Right atrium auricular region (tissue), 2 donors: ENCODE measurements around the gene HS6ST3. TPM values are rescaled to one million over a fixed set of nuclear protein-coding genes. Genes with fewer than 3 reads are reported as not detected.

Source experiments
- DNase-seq: peaks from one replicate; pipeline ENCODE4 v3.0.0-alpha.2; 2019; ENCODE audit warnings: low spot score
- H3K27ac ChIP-seq, 2 donors: fragments of 200-600 bp; sonication (generic); 1 replicate in 1 of 2; 2 replicates in 1 of 2; pipeline ENCODE4 v1.5.1; 2016 to 2019
- H3K27me3 ChIP-seq, 2 donors: fragments of 200-600 bp; sonication (generic); one replicate each; pipeline versions ENCODE4 v1.5.1 to v1.6.0; 2017 to 2019
- H3K36me3 ChIP-seq: fragments of 200-600 bp; sonication (generic); one replicate; pipeline ENCODE4 v1.5.1; 2016
- H3K4me1 ChIP-seq, 2 donors: fragments of 200-600 bp; sonication (generic); one replicate each; pipeline versions ENCODE4 v1.5.1 to v1.6.0; 2017 to 2019
- H3K4me3 ChIP-seq, 2 donors: fragments of 200-600 bp; sonication (generic); 1 replicate in 1 of 2; 2 replicates in 1 of 2; pipeline ENCODE4 v1.5.1; 2017 to 2019; ENCODE audit warnings: mild to moderate bottlenecking in 1 of 2, moderate library complexity in 1 of 2
- H3K9me3 ChIP-seq, 2 donors: fragments of 200-600 bp; sonication (generic); one replicate each; pipeline ENCODE4 v1.5.1; 2019
- total RNA-seq, 2 donors: library from RNA; depleted of rRNA; stranded (reverse); fragments of >200 nt; gene quantifications; one replicate each; pipeline ENCODE4 v1.1.0, GENCODE V29; 2016
- TF ChIP-seq, protein P1 (sequence below), 2 donors: fragments of 200-600 bp; sonication (generic); IDR thresholded peaks; one replicate each; pipeline ENCODE4 v1.5.1; 2019; ENCODE audit warnings: antibody characterized with exemption in 2 of 2

The HS6ST3 gene
- total RNA-seq, 2 donors from 2014 or later = 0.59 to 3.1 TPM

DNA sequence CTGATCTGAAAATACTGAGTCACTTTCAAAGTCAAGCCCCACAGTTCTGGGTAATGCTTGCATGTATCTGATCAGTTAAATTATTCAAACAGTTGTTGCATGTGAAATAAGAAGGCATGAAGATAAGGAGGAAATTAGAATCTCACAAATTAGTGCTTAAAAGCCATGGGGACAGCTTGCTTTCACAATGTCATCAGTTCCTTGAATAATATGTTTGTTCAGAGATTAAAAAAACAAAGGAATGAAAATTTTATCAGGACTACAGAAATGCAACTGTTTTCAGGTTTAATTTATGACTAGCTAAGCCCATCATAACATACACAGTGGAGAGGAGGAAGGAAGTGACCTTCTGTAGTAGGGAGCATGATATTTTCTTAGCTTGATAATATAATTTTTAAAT, 754.3 kb downstream of the HS6ST3 start:
- no peaks in the 10 kb centered on the region for H3K36me3 ChIP-seq
- no peaks in the 10 kb centered on the region for H3K9me3 ChIP-seq
- H3K27me3 ChIP-seq = no peaks in the 10 kb centered on the region
- DNase-seq = no peak
- H3K4me3 ChIP-seq = no peak overlapping the region
- no peaks in the 10 kb centered on the region for H3K4me1 ChIP-seq
- TF ChIP-seq, protein P1, sequence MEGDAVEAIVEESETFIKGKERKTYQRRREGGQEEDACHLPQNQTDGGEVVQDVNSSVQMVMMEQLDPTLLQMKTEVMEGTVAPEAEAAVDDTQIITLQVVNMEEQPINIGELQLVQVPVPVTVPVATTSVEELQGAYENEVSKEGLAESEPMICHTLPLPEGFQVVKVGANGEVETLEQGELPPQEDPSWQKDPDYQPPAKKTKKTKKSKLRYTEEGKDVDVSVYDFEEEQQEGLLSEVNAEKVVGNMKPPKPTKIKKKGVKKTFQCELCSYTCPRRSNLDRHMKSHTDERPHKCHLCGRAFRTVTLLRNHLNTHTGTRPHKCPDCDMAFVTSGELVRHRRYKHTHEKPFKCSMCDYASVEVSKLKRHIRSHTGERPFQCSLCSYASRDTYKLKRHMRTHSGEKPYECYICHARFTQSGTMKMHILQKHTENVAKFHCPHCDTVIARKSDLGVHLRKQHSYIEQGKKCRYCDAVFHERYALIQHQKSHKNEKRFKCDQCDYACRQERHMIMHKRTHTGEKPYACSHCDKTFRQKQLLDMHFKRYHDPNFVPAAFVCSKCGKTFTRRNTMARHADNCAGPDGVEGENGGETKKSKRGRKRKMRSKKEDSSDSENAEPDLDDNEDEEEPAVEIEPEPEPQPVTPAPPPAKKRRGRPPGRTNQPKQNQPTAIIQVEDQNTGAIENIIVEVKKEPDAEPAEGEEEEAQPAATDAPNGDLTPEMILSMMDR (IDR thresholded peaks at IDR 0.05) = no peak
- no peak overlapping the region for H3K27ac ChIP-seq

DNA sequence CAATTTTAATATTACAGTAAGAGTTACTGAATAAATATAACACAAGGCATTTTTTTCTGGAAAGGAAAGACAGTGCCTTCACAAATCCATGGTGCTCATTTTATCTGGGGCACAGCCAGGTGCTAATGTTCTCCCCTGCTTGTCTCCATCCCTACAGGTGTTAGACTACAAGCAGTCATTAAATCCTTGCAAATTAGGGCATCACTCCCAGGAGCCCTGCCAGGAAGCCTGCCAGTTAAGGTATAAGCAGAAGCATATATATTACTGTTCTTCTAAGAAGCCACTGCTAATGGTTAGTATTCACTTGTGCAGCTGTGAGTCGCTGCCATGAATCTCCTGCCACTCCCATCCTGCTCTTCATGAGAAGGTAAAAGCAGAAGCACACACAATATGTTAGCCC, 754.7 kb downstream of the HS6ST3 start:
- Histone ChIP-seq H3K4me3 (no peak overlapping the region), H3K4me1 (no peaks in the 10 kb centered on the region), H3K27ac (no peak overlapping the region), H3K36me3 (no peaks in the 10 kb centered on the region), H3K27me3 (no peaks in the 10 kb centered on the region), H3K9me3 (no peaks in the 10 kb centered on the region)
- TF ChIP-seq, protein P1 (IDR thresholded peaks at IDR 0.05) = no peak
- no peak for DNase-seq

DNA sequence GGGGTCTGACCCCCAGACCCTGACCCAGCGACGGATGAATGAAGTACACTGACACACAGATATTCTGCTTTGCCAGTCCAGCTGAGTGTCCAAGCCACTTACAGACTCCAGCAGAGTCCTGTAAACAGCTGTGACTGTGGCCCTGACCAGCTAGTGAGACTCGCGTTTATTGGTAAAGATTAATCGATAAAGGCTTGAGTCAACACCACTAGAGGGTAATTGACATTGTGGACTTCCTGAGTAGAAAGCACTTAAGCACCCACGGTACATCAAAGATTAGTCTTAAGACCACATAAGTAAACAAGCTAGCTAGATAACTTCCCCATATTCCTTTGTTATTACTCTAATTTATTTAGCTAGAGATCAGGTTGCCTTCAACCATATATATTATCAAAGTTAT, 758.4 kb downstream of the HS6ST3 start:
- no peaks in the 10 kb centered on the region for H3K27me3 ChIP-seq
- H3K4me1 ChIP-seq = no peaks in the 10 kb centered on the region
- H3K27ac ChIP-seq = no peak overlapping the region
- DNase-seq = no peak
- no peak overlapping the region for H3K4me3 ChIP-seq
- no peaks in the 10 kb centered on the region for H3K36me3 ChIP-seq
- no peaks in the 10 kb centered on the region for H3K9me3 ChIP-seq
- TF ChIP-seq, protein P1 (IDR thresholded peaks at IDR 0.05) = no peak

DNA sequence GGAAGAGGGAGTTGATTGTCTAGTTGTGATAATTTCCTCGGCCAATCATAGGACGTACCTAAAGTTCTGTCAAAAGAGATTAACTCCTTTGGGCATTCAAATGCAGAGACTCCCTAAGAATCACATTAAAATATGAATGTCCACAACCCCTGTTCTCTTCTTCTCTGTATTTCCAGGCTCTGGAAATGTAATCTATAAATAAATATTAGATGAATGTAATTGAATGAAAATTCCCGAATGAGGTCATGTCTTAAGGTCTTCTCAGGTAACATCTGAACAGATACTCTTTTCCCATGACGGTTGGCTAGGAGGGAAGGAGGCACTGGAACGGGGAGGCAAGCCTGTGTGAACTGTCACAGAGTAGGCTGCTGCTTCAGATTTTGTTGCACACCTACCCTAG, 759.2 kb downstream of the HS6ST3 start:
- Histone ChIP-seq H3K4me3 (no peak overlapping the region), H3K4me1 (no peaks in the 10 kb centered on the region), H3K9me3 (no peaks in the 10 kb centered on the region), H3K27me3 (no peaks in the 10 kb centered on the region), H3K27ac (no peak overlapping the region), H3K36me3 (no peaks in the 10 kb centered on the region)
- no peak for DNase-seq
- TF ChIP-seq, protein P1 (IDR thresholded peaks at IDR 0.05) = no peak

DNA sequence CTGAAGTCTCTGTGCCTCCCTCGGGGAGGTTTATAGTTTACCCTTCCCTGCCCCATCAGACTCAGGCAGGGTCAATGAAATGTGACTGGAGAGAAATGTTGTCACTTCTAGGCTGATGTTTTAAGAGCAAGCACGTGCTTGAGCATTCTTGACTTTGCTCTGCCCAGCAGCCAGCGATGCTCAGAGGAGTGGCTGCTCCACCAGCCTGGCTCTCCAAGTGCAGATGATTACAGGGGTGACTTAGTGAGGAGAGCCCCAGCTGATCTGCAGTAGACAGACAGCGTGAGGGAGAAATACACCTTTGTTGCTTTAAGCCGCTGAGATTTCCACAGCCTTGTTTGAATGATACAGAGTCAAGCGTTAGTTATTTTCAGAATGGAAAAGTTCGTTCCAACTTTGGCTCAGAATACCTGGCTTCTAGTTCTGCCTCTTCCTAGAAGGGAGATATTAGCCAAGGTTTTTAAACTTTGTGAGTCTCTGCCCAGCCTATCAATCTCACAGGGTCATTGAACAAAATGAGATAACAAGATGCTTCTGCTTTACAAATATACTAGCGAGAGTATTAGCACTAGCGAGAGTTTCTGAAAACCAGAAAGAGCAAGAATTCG, 760.7 kb downstream of the HS6ST3 start:
- no peak for DNase-seq
- TF ChIP-seq, protein P1 (IDR thresholded peaks at IDR 0.05) = no peak
- Histone ChIP-seq H3K36me3 (no peaks in the 10 kb centered on the region), H3K4me3 (no peak overlapping the region), H3K4me1 (no peaks in the 10 kb centered on the region), H3K27ac (no peak overlapping the region), H3K27me3 (no peaks in the 10 kb centered on the region), H3K9me3 (no peaks in the 10 kb centered on the region)

DNA sequence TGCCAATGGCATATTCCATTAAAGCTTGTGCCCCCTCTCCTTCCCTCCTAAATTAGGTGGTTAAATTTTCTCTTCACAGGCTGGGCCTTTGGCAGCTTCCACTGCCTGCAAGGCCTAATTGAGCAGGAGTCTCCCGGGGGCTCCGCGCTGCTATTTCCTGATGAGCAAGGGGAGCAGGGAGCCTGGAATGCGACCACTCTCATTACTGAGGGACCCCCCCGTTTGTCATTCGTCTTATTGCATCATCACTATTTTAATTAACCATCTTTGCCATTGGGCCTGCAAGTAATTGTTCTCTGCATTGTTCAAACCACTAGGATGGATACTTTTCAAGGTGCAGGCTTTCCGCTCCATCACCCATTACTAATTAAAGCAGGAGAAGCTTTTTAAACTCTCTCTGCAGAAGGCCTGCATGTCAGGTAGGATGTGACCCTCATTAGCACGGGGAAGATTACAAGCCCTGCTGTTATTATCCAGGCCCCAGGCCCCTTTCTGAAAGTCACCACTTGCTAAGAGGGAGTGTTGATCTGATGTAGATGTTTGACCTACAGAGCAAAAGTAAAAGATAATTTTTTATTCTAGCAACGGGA, 762.0 kb downstream of the HS6ST3 start:
- no peaks in the 10 kb centered on the region for H3K4me1 ChIP-seq
- no peak for DNase-seq
- H3K27ac ChIP-seq = no peak overlapping the region
- H3K4me3 ChIP-seq = no peak overlapping the region
- H3K9me3 ChIP-seq = no peaks in the 10 kb centered on the region
- no peaks in the 10 kb centered on the region for H3K36me3 ChIP-seq
- no peaks in the 10 kb centered on the region for H3K27me3 ChIP-seq
- TF ChIP-seq, protein P1 (IDR thresholded peaks at IDR 0.05) = no peak
